ENCODE data around the gene RICTOR. TPM values are rescaled to one million over a fixed set of nuclear protein-coding genes. Genes with fewer than 3 reads are reported as not detected.
"Not testable (repeated sequence)": the region's sequence is repeated elsewhere in the genome, so short reads cannot be mapped to it uniquely, and the experiment has no call there.

The RICTOR gene
- total RNA-seq, 4 donors from 2014 or later = 47.8 to 87.5 (median 51.2) TPM

DNA sequence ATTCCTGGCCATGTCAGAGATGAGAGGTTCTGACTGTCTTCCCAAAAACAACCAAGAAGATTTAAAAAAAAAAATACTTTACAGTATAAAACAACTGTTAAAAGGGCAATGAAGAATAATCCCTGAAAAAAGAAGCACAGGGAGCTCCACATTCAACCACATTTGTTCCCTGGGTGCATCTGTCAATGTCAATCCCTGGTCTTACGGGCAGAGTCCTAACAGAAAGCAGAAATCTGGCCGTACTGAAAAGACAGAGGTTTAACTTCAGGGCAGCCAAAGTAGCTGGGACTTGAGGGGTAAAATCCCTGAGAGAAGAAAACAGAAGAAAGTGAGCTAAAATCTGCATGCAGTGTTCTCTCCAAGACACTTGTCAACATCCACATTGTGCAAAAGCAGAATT lies 76.6 kb downstream of the RICTOR start:
- no peaks in the 10 kb centered on the region for H3K36me3 ChIP-seq
- intact Hi-C loops (cut with DNase I) = loop anchor here (5.0 kb wide), 1 partner anchor 90 kb away; no protein-coding TSS in a partner anchor
- H3K4me3 ChIP-seq (replicated peaks in 1 of 3) = no peak overlapping the region
- no peaks in the 10 kb centered on the region for H3K27me3 ChIP-seq
- DNase-seq = no peak
- TF ChIP-seq, protein P1, sequence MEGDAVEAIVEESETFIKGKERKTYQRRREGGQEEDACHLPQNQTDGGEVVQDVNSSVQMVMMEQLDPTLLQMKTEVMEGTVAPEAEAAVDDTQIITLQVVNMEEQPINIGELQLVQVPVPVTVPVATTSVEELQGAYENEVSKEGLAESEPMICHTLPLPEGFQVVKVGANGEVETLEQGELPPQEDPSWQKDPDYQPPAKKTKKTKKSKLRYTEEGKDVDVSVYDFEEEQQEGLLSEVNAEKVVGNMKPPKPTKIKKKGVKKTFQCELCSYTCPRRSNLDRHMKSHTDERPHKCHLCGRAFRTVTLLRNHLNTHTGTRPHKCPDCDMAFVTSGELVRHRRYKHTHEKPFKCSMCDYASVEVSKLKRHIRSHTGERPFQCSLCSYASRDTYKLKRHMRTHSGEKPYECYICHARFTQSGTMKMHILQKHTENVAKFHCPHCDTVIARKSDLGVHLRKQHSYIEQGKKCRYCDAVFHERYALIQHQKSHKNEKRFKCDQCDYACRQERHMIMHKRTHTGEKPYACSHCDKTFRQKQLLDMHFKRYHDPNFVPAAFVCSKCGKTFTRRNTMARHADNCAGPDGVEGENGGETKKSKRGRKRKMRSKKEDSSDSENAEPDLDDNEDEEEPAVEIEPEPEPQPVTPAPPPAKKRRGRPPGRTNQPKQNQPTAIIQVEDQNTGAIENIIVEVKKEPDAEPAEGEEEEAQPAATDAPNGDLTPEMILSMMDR (IDR thresholded peaks at IDR 0.05) = no peak
- no peak for TF ChIP-seq POLR2A (IDR thresholded peaks at IDR 0.05)
- 86 to 94% methylated on average over 2 of the region's 2 CpGs for WGBS, 2 donors
- no peaks in the 10 kb centered on the region for H3K9me3 ChIP-seq
- H3K4me1 ChIP-seq = no peaks in the 10 kb centered on the region
- no peak overlapping the region for H3K27ac ChIP-seq

DNA sequence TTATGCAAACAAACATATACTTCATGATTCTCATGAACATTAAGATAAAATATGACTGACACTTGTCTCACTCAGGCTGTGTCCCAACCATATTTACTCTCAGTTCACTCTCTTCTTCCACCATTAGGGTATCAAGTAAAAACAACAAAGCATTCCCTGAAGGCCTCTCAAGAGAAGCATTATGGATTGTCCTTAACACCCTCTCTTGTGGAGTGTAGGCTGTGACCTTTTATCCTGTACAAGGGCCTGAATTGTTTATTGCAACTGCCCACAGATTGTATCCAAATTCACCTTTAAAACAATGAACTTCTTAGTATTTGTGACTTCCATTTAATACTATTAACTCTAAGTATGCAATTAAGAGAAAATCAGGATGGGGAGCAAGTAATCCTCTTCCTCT lies 78.1 kb downstream of the RICTOR start:
- H3K4me3 ChIP-seq (replicated peaks in 1 of 3) = no peak overlapping the region
- TF ChIP-seq, protein P1 (IDR thresholded peaks at IDR 0.05) = no peak
- TF ChIP-seq POLR2A (IDR thresholded peaks at IDR 0.05) = no peak
- no peaks in the 10 kb centered on the region for H3K9me3 ChIP-seq
- no peaks in the 10 kb centered on the region for H3K36me3 ChIP-seq
- intact Hi-C loops (cut with DNase I) = loop anchor here (5.0 kb wide), 1 partner anchor 91 kb away; no protein-coding TSS in a partner anchor
- no peak overlapping the region for H3K27ac ChIP-seq
- DNase-seq = no peak
- H3K4me1 ChIP-seq = no peaks in the 10 kb centered on the region
- H3K27me3 ChIP-seq = no peaks in the 10 kb centered on the region

GRCh38 chr5:38994324-38994927 lies 79.8 kb downstream of the RICTOR start:
- H3K9me3 ChIP-seq = no peaks in the 10 kb centered on the region
- H3K27me3 ChIP-seq = no peaks in the 10 kb centered on the region
- no peak overlapping the region for H3K4me3 ChIP-seq (replicated peaks in 1 of 3)
- no peak overlapping the region for H3K27ac ChIP-seq
- no peaks in the 10 kb centered on the region for H3K4me1 ChIP-seq
- H3K36me3 ChIP-seq = no peaks in the 10 kb centered on the region
- intact Hi-C loops (cut with DNase I) = no loop called here
- DNase-seq = peak; percentile 35 to 46
- TF ChIP-seq POLR2A (IDR thresholded peaks at IDR 0.05) = no peak
- TF ChIP-seq, protein P1 (IDR thresholded peaks at IDR 0.05) = peak; percentile 19 to 76 (median 54)
- 28 to 32% methylated on average over 5 of the region's 5 CpGs for WGBS, 2 donors

DNA sequence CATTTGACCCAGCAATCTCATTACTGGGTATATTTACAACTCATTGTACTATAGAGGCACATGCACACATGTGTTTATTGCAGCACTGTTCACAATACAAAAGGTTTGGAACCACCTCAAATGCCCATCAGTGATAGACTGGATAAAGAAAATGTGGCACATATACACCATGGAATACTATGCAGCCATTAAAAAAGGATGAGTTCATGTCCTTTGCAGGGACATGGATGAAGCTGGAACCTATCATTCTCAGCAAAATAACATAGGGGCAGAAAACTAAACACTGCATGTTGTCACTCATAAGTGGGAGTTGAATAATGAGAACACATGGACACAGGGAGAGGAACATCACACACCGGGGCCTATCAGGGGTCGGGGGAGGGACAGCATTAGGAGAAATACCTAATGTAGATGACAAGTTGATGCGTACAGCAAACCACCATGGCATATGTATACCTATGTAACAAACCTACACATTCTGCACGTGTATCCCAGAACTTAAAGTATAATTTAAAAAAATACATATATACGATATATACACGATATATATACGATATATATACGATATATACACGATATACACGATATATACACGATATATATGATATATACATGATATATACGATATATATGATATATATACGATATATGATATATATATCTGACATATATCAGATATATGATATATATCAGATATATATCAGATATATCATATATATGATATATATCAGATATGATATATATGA lies 84.1 kb downstream of the RICTOR start:
- DNase-seq; H3K4me1 ChIP-seq; H3K4me3 ChIP-seq (replicated peaks in 1 of 3); H3K27me3 ChIP-seq; H3K27ac ChIP-seq; H3K9me3 ChIP-seq; intact Hi-C loops (cut with DNase I); H3K36me3 ChIP-seq: not testable (repeated sequence)
- WGBS, 2 donors = 94 to 95% methylated on average over 13 of the region's 13 CpGs

- intact Hi-C loops (cut with DNase I) = no loop called here
- 87 to 88% methylated on average over 9 of the region's 9 CpGs for WGBS, 2 donors
- TF ChIP-seq POLR2A (IDR thresholded peaks at IDR 0.05) = no peak
- TF ChIP-seq, protein P1 (IDR thresholded peaks at IDR 0.05) = no peak
Measured at GRCh38 chr5:38985909-38986452, 88.2 kb downstream of the RICTOR start.

More at GRCh38 chr5:38985909-38986452, 88.2 kb downstream of the RICTOR start:
- Histone ChIP-seq H3K36me3 (no peaks in the 10 kb centered on the region), H3K27ac (no peak overlapping the region), H3K27me3 (no peaks in the 10 kb centered on the region), H3K4me3 (replicated peaks in 1 of 3) (no peak overlapping the region), H3K9me3 (no peaks in the 10 kb centered on the region), H3K4me1 (no peaks in the 10 kb centered on the region)
- DNase-seq = no peak
